RWPE2 (cell line): ENCODE data around the gene APP.
"Not testable (repeated sequence)": the region's sequence is repeated elsewhere in the genome, so short reads cannot be mapped to it uniquely, and the experiment has no call there.

ENCODE experiments used
- ATAC-seq: fragments of 200-7000 bp; cut with Tn5 transposase; 3 replicates; pipeline ENCODE4 v1.9.1; 2021; ENCODE audit warnings: low read depth
- DNase-seq: peaks from one replicate; pipeline ENCODE4 v3.0.0-alpha.2; 2020; ENCODE audit warnings: low spot score
- H3K27ac ChIP-seq: fragments of 450-650 bp; 2 replicates; pipeline ENCODE4 v1.5.1; 2017; ENCODE audit warnings: mild to moderate bottlenecking; ENCODE audit not compliant: poor library complexity, severe bottlenecking
- H3K27me3 ChIP-seq: fragments of 250-450 bp; sonication (Bioruptor Pico); 2 replicates; pipeline ENCODE4 v1.5.1; 2021; ENCODE audit warnings: mild to moderate bottlenecking, moderate library complexity; ENCODE audit not compliant: insufficient read depth, poor library complexity, severe bottlenecking
- H3K36me3 ChIP-seq: fragments of 250-450 bp; sonication (Bioruptor Pico); 2 replicates; pipeline ENCODE4 v1.5.1; 2020; ENCODE audit warnings: low read depth, mild to moderate bottlenecking, moderate library complexity
- H3K4me1 ChIP-seq: fragments of 250-450 bp; sonication (Bioruptor Pico); 2 replicates; pipeline ENCODE4 v1.5.1; 2021; ENCODE audit warnings: mild to moderate bottlenecking, moderate library complexity; ENCODE audit not compliant: insufficient read depth, poor library complexity, severe bottlenecking
- H3K4me3 ChIP-seq: fragments of 250-450 bp; sonication (Bioruptor Pico); 2 replicates; pipeline ENCODE4 v1.5.1; 2021; ENCODE audit warnings: mild to moderate bottlenecking, moderate library complexity; ENCODE audit not compliant: severe bottlenecking
- H3K9me3 ChIP-seq: fragments of 250-450 bp; sonication (Bioruptor Pico); 2 replicates; pipeline ENCODE4 v1.5.1; 2021; ENCODE audit warnings: mild to moderate bottlenecking, moderate library complexity; ENCODE audit not compliant: severe bottlenecking
- TF ChIP-seq, protein P1 (sequence below): fragments of 450-650 bp; IDR thresholded peaks from one replicate; pipeline ENCODE4 v1.5.1; 2017; ENCODE audit warnings: mild to moderate bottlenecking, moderate library complexity; ENCODE audit not compliant: poor library complexity, severe bottlenecking

Gene APP

DNA sequence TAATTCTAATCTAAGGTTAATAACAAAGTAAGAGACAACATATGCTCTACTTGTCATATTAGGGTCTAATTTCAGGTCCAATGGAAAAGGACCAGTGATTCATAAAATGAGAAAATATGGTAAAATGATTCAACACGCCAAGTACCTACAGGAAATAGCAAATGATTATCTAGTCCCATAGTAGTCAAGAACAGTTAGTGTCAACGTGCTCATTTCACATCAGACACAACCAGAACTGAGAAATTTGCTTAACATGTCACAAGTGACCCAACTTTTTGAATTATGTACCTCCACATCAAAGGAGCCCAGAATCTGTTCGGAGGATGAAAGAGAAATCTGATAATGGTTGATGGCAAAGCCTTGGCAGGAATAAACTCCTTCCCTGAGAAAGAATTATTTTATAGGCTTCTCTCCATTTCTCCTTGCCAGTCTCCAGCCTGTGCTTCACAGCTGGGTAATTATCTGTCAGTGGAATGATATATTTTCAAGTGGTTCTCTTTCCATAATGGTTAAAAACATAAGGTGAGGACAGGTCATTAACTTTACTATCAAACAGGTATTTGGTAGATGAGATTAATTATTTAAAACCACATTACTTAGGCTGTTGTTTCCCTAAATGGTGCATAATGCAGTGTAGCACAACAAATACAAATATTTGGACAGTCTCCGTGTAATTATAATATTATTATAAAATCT lies 83.2 kb downstream of the APP start:
- TF ChIP-seq, protein P1, sequence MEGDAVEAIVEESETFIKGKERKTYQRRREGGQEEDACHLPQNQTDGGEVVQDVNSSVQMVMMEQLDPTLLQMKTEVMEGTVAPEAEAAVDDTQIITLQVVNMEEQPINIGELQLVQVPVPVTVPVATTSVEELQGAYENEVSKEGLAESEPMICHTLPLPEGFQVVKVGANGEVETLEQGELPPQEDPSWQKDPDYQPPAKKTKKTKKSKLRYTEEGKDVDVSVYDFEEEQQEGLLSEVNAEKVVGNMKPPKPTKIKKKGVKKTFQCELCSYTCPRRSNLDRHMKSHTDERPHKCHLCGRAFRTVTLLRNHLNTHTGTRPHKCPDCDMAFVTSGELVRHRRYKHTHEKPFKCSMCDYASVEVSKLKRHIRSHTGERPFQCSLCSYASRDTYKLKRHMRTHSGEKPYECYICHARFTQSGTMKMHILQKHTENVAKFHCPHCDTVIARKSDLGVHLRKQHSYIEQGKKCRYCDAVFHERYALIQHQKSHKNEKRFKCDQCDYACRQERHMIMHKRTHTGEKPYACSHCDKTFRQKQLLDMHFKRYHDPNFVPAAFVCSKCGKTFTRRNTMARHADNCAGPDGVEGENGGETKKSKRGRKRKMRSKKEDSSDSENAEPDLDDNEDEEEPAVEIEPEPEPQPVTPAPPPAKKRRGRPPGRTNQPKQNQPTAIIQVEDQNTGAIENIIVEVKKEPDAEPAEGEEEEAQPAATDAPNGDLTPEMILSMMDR: no peak
- peaks cover 26% of the 10 kb centered on the region for H3K36me3 ChIP-seq
- H3K4me1 ChIP-seq: peaks cover 8% of the 10 kb centered on the region
- no peak overlapping the region for H3K4me3 ChIP-seq
- H3K27ac ChIP-seq: no peak overlapping the region
- ATAC-seq (no peak), DNase-seq (no peak)
- H3K9me3 ChIP-seq: no peaks in the 10 kb centered on the region
- H3K27me3 ChIP-seq: no peaks in the 10 kb centered on the region

DNA sequence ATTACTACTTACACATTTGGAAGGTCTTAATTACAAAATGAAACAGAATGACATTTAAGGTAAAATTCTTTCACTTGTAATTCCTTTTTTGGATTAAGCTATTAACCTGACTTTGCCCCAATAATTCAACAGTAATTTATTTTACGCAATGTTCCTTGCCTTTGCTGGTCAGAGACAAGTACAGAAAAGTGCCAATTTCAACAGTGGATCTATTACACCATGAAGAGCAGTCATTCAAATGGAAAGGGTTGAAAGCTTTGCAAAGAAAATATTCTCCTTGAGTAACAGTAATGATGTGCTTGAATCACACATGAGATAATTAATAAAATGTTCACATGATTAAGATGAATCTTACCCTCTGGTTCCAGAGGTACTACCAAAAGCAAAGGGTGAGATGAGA lies 84.7 kb downstream of the APP start:
- H3K27ac ChIP-seq: no peak overlapping the region
- H3K4me3 ChIP-seq: no peak overlapping the region
- peaks cover 8% of the 10 kb centered on the region for H3K4me1 ChIP-seq
- no peak for ATAC-seq
- peaks cover 26% of the 10 kb centered on the region for H3K36me3 ChIP-seq
- H3K27me3 ChIP-seq: no peaks in the 10 kb centered on the region
- no peak for DNase-seq
- TF ChIP-seq, protein P1: no peak
- no peaks in the 10 kb centered on the region for H3K9me3 ChIP-seq

DNA sequence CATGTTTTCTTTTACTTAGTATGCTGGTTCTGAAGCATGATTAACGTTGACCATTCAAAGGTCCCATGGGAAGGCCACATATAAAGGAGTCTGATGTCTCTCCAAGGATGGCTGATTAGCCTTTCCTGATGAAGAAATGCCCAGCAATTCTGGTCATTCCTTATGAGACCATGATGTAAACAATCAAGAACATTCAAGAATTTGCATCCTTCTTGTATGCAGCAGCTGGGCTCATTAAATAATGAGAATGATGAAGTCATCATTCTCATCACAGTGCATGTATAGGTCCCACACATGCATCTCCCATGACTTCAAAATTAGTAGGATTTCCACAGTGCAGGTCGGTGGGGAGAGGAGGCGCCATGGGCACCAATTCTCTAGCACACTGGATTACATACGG lies 85.4 kb downstream of the APP start:
- TF ChIP-seq, protein P1: no peak

DNA sequence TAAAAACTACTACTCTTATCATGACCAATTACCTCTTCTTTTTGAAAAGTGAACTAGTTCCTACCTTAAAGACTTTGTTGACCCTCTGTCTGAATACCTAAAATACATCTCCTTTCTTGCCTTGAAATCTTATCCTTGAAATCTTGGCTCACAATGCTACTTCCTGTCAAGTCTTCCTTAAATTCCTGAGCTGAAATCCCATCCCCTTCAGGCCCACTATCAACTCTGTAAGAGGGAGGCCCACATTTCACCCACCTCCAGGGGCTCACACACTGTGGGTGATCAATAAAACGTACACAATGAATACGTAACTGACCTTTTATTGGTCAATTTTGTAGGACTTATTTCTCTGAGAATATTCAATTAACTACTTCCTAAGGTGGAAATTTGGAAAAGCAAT lies 88.0 kb downstream of the APP start:
- peaks cover 8% of the 10 kb centered on the region for H3K4me1 ChIP-seq
- TF ChIP-seq, protein P1: no peak
- DNase-seq (no peak), ATAC-seq (no peak)
- no peaks in the 10 kb centered on the region for H3K27me3 ChIP-seq
- H3K9me3 ChIP-seq: no peaks in the 10 kb centered on the region
- H3K27ac ChIP-seq: no peak overlapping the region
- H3K36me3 ChIP-seq: peaks cover 9% of the 10 kb centered on the region; the same call in 1 of the 2 replicates
- H3K4me3 ChIP-seq: no peak overlapping the region

More for the DNA sequence above, 85.4 kb downstream of the APP start:
- ATAC-seq (no peak), DNase-seq (no peak)
- Histone ChIP-seq H3K4me3 (no peak overlapping the region), H3K27me3 (no peaks in the 10 kb centered on the region), H3K4me1 (peaks cover 8% of the 10 kb centered on the region), H3K36me3 (peaks cover 26% of the 10 kb centered on the region), H3K9me3 (no peaks in the 10 kb centered on the region), H3K27ac (no peak overlapping the region)

DNA sequence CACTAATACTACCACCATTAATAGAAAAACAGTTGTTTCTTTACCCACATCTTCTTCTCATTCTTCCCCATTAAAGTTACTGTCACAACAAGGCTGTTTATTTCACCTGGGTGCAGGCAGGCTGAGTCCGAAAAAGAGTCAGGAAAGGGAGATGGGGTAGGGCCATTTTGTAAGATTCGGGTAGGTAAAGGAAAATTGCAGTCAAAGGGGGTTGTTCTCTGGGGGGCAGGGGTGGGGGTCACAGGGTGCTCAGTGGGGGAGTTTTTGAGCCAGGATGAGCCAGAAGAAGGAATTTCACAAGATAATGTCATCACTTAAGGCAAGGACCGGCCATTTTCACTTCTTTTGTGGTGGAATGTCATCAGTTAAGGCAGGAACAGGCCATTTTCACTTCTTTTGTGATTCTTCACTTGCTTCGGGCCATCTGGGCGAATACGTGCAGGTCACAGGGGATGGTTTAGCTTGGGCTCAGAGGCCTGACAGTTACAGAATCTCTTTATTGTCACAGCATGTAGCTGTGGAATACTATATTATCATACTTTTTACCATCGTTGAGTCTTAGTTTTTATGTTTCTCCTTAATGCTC lies 89.3 kb downstream of the APP start:
- H3K27me3 ChIP-seq, H3K27ac ChIP-seq, H3K4me3 ChIP-seq, DNase-seq, ATAC-seq, H3K36me3 ChIP-seq, H3K4me1 ChIP-seq, H3K9me3 ChIP-seq: not testable (repeated sequence)
